HepG2 (cell line): Measurements from ENCODE around the gene SEC14L6. TPM values are rescaled to one million over a fixed set of nuclear protein-coding genes. Genes with fewer than 3 reads are reported as not detected.

Experiments
- ATAC-seq: fragments of 200-7000 bp; cut with Tn5 transposase; 3 replicates; pipeline ENCODE4 v1.9.1; 2020; ENCODE audit warnings: mild to moderate bottlenecking, moderate library complexity
- BruUV-seq: library from RNA; stranded (reverse); fragments of 400-500 nt; replicated peaks from 2 replicates; lab custom pipeline; 2021; lab: Mats Ljungman, UMichigan
- CTCF ChIA-PET: fragments of 300-600 bp; formaldehyde crosslinking; extraction: SDS; loops from one replicate; lab custom pipeline; 2021; ENCODE audit warnings: low total read pairs, inconsistent platforms, low intra/inter-chr PET ratio; lab: Yijun Ruan, JAX
- POLR2A ChIA-PET: fragments of 350-600 bp; sonication (Branson Sonifier 250); formaldehyde crosslinking; loops from one replicate; lab custom pipeline; 2020; ENCODE audit warnings: antibody characterized with exemption, inconsistent platforms; lab: Yijun Ruan, JAX
- DNase-seq: peaks from one replicate; pipeline ENCODE4 v3.0.0-alpha.2; 2015; ENCODE audit warnings: low spot score
- FAIRE-seq: peaks from 3 replicates; lab custom pipeline; 2011; peaks lifted over from hg19 to GRCh38; lab: Jason Lieb, UNC
- H2AFZ ChIP-seq: one replicate; pipeline ENCODE4 v1.6.1; 2011; ENCODE audit warnings: low read length, inconsistent platforms
- H3K27ac ChIP-seq: fragments of 300-600 bp; 3 replicates; pipeline ENCODE4 v1.8.0; 2011; ENCODE audit warnings: mixed run types, mild to moderate bottlenecking, mixed read lengths, low read length, inconsistent platforms; ENCODE audit not compliant: insufficient read depth; ENCODE audit errors: extremely low read length
- H3K27me3 ChIP-seq, 2 experiments: fragments of 200-600 bp in 1 of 2; 2 replicates in 1 of 2; 3 replicates in 1 of 2; pipeline versions ENCODE4 v1.6.0 to v1.8.0; 2011; ENCODE audit warnings: low read length in 2 of 2, mild to moderate bottlenecking in 2 of 2, moderate library complexity in 2 of 2, inconsistent platforms in 1 of 2; ENCODE audit not compliant: insufficient read depth in 2 of 2, control insufficient read depth in 1 of 2
- H3K36me3 ChIP-seq, 2 experiments: fragments of 200-600 bp in 1 of 2; replicated peaks in 1 of 2; 2 replicates in 1 of 2; 3 replicates in 1 of 2; pipeline versions ENCODE4 v1.5.1 to v1.8.0; 2011; ENCODE audit warnings: low read length in 2 of 2, inconsistent platforms in 1 of 2; ENCODE audit not compliant: insufficient read depth in 2 of 2, control insufficient read depth in 1 of 2
- H3K4me1 ChIP-seq: 2 replicates; pipeline ENCODE4 v1.5.1; 2012; ENCODE audit warnings: low read length, inconsistent platforms; ENCODE audit not compliant: insufficient read depth
- H3K4me2 ChIP-seq: 2 replicates; pipeline ENCODE4 v1.6.0; 2011; ENCODE audit warnings: low read depth, low read length, inconsistent platforms
- H3K4me3 ChIP-seq, 3 experiments: fragments of 200-600 bp in 1 of 3; sonication (generic), shearing (Covaris generic) in 1 of 3; replicated peaks in 1 of 3; 2 replicates each; pipeline ENCODE4 v1.5.1; 2011 to 2016; ENCODE audit warnings: low read length in 3 of 3, inconsistent platforms in 2 of 3, low read depth in 2 of 3, mild to moderate bottlenecking in 2 of 3, control low read depth in 1 of 3, mixed read lengths in 1 of 3; ENCODE audit not compliant: insufficient read depth in 1 of 3
- H3K79me2 ChIP-seq: one replicate; pipeline ENCODE4 v1.6.1; 2011; ENCODE audit warnings: low read length, inconsistent platforms; ENCODE audit not compliant: insufficient read depth
- H3K9ac ChIP-seq: 2 replicates; pipeline ENCODE4 v1.6.0; 2011; ENCODE audit warnings: mild to moderate bottlenecking, low read depth, low read length, inconsistent platforms; ENCODE audit not compliant: insufficient read depth
- H3K9me3 ChIP-seq: 2 replicates; pipeline ENCODE4 v1.5.1; 2012; ENCODE audit warnings: mild to moderate bottlenecking, low read length
- H4K20me1 ChIP-seq: 2 replicates; pipeline ENCODE4 v1.6.0; 2011; ENCODE audit warnings: inconsistent platforms, mild to moderate bottlenecking, low read length, moderate library complexity; ENCODE audit not compliant: insufficient read depth
- HOXA3 ChIP-seq: sonication (generic); formaldehyde crosslinking; IDR thresholded peaks from 2 replicates; pipeline ENCODE4 v1.5.0; 2020; ENCODE audit warnings: missing genetic modification reagents
- JUNB ChIP-seq: sonication (generic); formaldehyde crosslinking; IDR thresholded peaks from 2 replicates; pipeline ENCODE4 v1.8.0; 2022; ENCODE audit warnings: missing genetic modification reagents, mild to moderate bottlenecking, borderline replicate concordance
- LCORL ChIP-seq, 2 experiments: fragments of 450-650 bp in 1 of 2; sonication (generic) in 1 of 2; formaldehyde crosslinking in 1 of 2; IDR thresholded peaks; 2 replicates each; pipeline versions ENCODE4 v1.5.0 to v1.6.1; 2017 to 2020; ENCODE audit warnings: antibody characterized with exemption in 1 of 2, missing genetic modification reagents in 1 of 2
- RAD21 ChIP-seq: fragments of 450-650 bp; formaldehyde crosslinking; IDR thresholded peaks from 2 replicates; pipeline ENCODE4 v1.5.0; 2020; ENCODE audit warnings: mild to moderate bottlenecking
- RARG ChIP-seq: sonication (generic); formaldehyde crosslinking; IDR thresholded peaks from 2 replicates; pipeline ENCODE4 v1.4.0; 2020; ENCODE audit warnings: low read depth, mild to moderate bottlenecking, missing genetic modification reagents
- SAP130 ChIP-seq: IDR thresholded peaks from 2 replicates; pipeline ENCODE4 v1.6.1; 2016; ENCODE audit warnings: low read depth
- SP1 ChIP-seq, 2 experiments: fragments of 450-650 bp in 1 of 2; sonication (generic) in 1 of 2; formaldehyde crosslinking in 1 of 2; IDR thresholded peaks; 2 replicates each; pipeline versions ENCODE4 v1.4.0 to v1.6.1; 2016 to 2020; ENCODE audit warnings: missing genetic modification reagents in 1 of 2
- STAG1 ChIP-seq: sonication (generic); formaldehyde crosslinking; IDR thresholded peaks from 2 replicates; pipeline ENCODE4 v1.4.0; 2020; ENCODE audit warnings: missing genetic modification reagents
- ZNF530 ChIP-seq: sonication (generic); formaldehyde crosslinking; IDR thresholded peaks from 2 replicates; pipeline ENCODE4 v1.5.0; 2020; ENCODE audit warnings: low read depth, mild to moderate bottlenecking, missing genetic modification reagents
- ZNF75D ChIP-seq: sonication (generic); formaldehyde crosslinking; IDR thresholded peaks from 2 replicates; pipeline ENCODE4 v1.8.1; 2023; ENCODE audit warnings: missing genetic modification reagents, mild to moderate bottlenecking, borderline replicate concordance
- WGBS: methylation state at CpG from one replicate; pipeline ENCODE4 v1.1.6; 2017; ENCODE audit warnings: low lambda C conversion rate; 5-methylcytosine and 5-hydroxymethylcytosine counted together
- in situ Hi-C: cut with HindIII; loops from 2 replicates; pipeline ENCODE4 v1.10.0; 2017; ENCODE audit warnings: low pct_unique_long_range_greater_than_20kb; ENCODE audit not compliant: extremely low pct_ligation_motif_present
- intact Hi-C: fragments of 100-400 bp; cut with micrococcal nuclease; formaldehyde crosslinking; loops from one replicate; pipeline ENCODE4 v1.10.0; 2022; ENCODE audit not compliant: unreplicated experiment
- polyA plus RNA-seq, 8 experiments: library from polyadenylated mRNA; depleted of rRNA in 3 of 8; stranded (reverse) in 7 of 8; unstranded in 1 of 8; fragments of >200 nt; fragmentation: Illumina TruSeq in 4 of 8; extraction: Trizol in 4 of 8; gene quantifications; 2 replicates each; pipeline versions ENCODE4 v1.2.1 to v1.2.3, GENCODE V29; 2011 to 2016; ENCODE audit warnings: low read depth in 4 of 8, missing spikeins in 1 of 8, mixed read lengths in 1 of 8; ENCODE audit not compliant: insufficient read depth in 1 of 8
- total RNA-seq, 5 experiments: library from RNA; depleted of rRNA; stranded (reverse); fragments of >200 nt; fragmentation: Illumina TruSeq; extraction: Trizol; gene quantifications; 2 replicates each; pipeline ENCODE4 v1.2.3, GENCODE V29; 2016; ENCODE audit warnings: low read depth in 1 of 5
- TF ChIP-seq, protein P1 (sequence below): sonication (generic); formaldehyde crosslinking; IDR thresholded peaks from 2 replicates; pipeline ENCODE4 v1.4.0; 2020; ENCODE audit warnings: missing genetic modification reagents, borderline replicate concordance
- TF ChIP-seq, protein P2 (sequence below): sonication (generic); formaldehyde crosslinking; IDR thresholded peaks from 2 replicates; pipeline ENCODE4 v1.5.0; 2020; ENCODE audit warnings: mild to moderate bottlenecking, missing genetic modification reagents, moderate library complexity

SEC14L6 gene
- total and polyA plus RNA-seq, 2 of the 13 experiments (the other 11 are each of a cell fraction or from before 2014, with no cell fraction given) = 0.09 to 9.3 TPM

DNA sequence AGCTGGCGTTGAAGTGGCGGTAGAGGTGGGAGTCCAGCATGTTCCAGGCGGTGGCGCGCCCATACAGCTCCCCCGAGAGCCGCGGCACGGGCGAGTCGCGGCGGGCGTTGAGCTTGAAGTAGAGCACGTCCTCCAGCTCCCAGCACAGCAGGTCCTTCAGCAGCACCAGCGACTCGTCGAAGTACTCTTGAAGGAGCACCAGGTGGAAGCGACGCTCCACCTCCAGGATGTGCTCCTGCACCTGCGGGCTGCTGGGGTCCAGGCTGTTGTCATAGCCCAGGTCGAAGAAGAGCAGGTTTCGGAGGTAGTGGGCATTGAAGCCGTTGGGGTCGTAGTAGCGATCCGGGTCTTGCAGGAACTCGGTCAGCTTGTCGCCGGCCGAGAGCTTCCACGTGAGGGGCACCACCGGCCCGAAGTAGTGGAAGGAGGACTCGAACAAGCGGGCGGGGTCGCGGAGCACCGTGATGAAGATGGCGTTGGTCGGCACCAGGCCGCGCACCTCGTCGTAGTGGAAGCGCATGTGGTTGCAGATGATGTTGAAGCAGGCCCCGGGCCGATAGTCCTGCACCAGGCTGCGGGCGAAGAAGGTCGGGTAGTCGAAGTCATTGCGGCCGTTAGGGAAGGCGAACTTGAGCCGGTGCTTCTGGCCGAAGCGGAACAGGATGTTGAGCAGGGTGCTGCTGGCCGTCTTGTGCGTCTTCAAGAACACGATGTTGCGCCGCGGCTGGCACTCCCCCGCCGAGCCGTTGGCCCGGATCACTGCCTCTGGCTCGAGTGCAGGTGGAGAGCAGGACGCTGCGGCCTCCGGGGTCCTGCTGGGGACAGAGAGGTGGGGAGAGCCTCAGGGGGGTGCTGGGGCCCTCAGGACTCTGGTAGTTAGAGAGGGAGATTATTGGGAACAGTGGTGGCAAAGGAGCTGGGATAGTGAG, 9.0 kb upstream of the SEC14L6 start:
- no peaks in the 10 kb centered on the region for H3K27me3 ChIP-seq
- H3K27ac ChIP-seq = no peak overlapping the region
- peaks cover 13% of the 10 kb centered on the region for H3K4me1 ChIP-seq
- no peak for TF ChIP-seq HOXA3 (CRISPR knock-in tag)
- no peak for TF ChIP-seq JUNB (CRISPR knock-in tag)
- TF ChIP-seq, protein P1, sequence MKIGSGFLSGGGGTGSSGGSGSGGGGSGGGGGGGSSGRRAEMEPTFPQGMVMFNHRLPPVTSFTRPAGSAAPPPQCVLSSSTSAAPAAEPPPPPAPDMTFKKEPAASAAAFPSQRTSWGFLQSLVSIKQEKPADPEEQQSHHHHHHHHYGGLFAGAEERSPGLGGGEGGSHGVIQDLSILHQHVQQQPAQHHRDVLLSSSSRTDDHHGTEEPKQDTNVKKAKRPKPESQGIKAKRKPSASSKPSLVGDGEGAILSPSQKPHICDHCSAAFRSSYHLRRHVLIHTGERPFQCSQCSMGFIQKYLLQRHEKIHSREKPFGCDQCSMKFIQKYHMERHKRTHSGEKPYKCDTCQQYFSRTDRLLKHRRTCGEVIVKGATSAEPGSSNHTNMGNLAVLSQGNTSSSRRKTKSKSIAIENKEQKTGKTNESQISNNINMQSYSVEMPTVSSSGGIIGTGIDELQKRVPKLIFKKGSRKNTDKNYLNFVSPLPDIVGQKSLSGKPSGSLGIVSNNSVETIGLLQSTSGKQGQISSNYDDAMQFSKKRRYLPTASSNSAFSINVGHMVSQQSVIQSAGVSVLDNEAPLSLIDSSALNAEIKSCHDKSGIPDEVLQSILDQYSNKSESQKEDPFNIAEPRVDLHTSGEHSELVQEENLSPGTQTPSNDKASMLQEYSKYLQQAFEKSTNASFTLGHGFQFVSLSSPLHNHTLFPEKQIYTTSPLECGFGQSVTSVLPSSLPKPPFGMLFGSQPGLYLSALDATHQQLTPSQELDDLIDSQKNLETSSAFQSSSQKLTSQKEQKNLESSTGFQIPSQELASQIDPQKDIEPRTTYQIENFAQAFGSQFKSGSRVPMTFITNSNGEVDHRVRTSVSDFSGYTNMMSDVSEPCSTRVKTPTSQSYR = no peak
- TF ChIP-seq, protein P2, sequence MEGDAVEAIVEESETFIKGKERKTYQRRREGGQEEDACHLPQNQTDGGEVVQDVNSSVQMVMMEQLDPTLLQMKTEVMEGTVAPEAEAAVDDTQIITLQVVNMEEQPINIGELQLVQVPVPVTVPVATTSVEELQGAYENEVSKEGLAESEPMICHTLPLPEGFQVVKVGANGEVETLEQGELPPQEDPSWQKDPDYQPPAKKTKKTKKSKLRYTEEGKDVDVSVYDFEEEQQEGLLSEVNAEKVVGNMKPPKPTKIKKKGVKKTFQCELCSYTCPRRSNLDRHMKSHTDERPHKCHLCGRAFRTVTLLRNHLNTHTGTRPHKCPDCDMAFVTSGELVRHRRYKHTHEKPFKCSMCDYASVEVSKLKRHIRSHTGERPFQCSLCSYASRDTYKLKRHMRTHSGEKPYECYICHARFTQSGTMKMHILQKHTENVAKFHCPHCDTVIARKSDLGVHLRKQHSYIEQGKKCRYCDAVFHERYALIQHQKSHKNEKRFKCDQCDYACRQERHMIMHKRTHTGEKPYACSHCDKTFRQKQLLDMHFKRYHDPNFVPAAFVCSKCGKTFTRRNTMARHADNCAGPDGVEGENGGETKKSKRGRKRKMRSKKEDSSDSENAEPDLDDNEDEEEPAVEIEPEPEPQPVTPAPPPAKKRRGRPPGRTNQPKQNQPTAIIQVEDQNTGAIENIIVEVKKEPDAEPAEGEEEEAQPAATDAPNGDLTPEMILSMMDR = peak; percentile 64
- TF ChIP-seq SAP130 = no peak
- TF ChIP-seq LCORL (IDR thresholded peaks at IDR 0.05) = no peak
- TF ChIP-seq LCORL (CRISPR knock-in tag; IDR thresholded peaks at IDR 0.05) = no peak
- TF ChIP-seq ZNF530 (CRISPR knock-in tag) = no peak
- TF ChIP-seq RARG (CRISPR knock-in tag) = no peak
- peak; percentile 41; the same call in 1 of the 2 replicates for TF ChIP-seq RAD21 (CRISPR knock-in tag)
- no peak for TF ChIP-seq ZNF75D (CRISPR knock-in tag)
- TF ChIP-seq SP1 (IDR thresholded peaks at IDR 0.05) = no peak
- no peak for TF ChIP-seq SP1 (CRISPR knock-in tag; IDR thresholded peaks at IDR 0.05)
- TF ChIP-seq STAG1 (CRISPR knock-in tag) = peak; percentile 68
- intact Hi-C loops = loop anchor here (5.0 kb wide), 1 partner anchor 202 kb away; no protein-coding TSS in a partner anchor
- DNase-seq (no peak), ATAC-seq (0 out of 3 replicates have a peak, but pooled peaks have one; percentile 17), FAIRE-seq (no peak)
- in situ Hi-C loops = no loop called here
- H3K9ac ChIP-seq = no peak overlapping the region
- WGBS = 97% methylated on average over 63 of the region's 73 CpGs
- H3K4me3 ChIP-seq = no peak overlapping the region
- no peaks in the 10 kb centered on the region for H4K20me1 ChIP-seq
- H3K79me2 ChIP-seq = no peaks in the 10 kb centered on the region
- no peaks in the 10 kb centered on the region for H3K36me3 ChIP-seq
- H2AFZ ChIP-seq = no peak overlapping the region
- H3K9me3 ChIP-seq = no peaks in the 10 kb centered on the region
- H3K4me2 ChIP-seq = no peak overlapping the region
- ChIA-PET POLR2A (no interaction called here), CTCF (no interaction called here)
- BruUV-seq = no TSS peak
